ENCODE measurements around the gene AXIN2.
"Not testable (repeated sequence)": the region's sequence is repeated elsewhere in the genome, so short reads cannot be mapped to it uniquely, and the experiment has no call there.

Gene AXIN2

DNA sequence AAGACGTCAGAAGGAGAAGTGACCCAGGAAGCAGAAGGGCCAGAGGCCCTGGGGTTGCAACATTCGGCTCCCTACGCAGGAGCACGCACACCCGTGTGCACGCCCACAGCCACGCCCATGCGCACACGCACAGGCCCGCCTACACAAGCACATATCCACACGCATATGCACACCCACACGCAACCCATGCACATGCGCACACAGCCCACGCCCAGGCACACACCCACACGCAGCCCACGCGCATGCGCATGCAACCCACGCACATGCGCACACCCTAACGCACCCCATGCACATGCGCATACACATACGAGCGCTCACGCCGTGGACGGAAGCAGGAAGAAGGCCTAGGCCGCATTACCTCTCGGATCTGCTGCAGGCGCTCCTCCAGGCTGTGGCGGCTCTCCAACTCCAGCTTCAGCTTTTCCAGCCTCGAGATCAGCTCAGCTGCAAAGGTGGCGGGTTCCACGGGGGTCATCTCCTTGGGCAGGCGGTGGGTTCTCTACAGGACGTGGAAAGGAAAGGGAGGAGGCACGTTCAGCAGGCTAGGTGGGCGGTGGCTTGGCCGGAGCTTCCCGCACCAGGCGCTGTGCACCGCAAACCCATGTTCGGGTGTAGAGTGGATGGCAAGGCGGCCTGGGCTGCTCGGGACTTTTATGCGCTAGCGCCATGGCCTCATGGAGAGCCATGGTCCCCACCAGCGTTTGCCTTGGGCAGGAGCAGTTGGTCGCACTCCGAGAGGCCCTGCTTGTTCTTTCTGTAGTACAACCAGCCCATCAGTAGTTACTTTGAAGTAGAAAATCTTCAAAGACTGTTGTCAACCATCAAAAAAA, 23.4 kb downstream of the AXIN2 start:
- peak; percentile 99 for DNase-seq (ENCODE audit: low read depth)

DNA sequence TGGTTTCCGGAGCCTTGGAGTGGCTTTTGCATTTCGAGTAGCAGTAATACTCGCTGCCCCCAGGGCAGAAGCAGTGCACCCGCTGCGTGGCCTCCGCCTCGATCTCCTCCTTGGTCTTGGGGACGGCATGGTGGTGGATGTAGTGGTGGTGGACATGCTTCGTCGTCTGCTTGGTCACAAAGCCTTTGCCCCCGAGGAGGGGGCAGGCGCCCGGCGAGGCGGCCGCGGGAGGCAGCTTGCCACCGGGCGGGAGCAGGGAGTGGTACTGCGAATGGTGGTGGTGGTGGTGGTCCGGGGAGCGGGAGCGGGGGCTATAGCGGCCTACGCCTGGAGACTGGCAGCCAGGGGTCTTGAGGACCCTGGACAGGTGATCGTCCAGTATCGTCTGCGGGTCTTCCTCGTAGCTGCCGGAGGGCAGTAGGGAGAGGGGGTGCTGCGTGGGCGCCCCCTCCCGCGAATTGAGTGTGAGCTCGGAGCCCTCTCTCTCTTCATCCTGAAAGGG, 24.1 kb downstream of the AXIN2 start:
- no peak for DNase-seq (ENCODE audit: low read depth)

DNA sequence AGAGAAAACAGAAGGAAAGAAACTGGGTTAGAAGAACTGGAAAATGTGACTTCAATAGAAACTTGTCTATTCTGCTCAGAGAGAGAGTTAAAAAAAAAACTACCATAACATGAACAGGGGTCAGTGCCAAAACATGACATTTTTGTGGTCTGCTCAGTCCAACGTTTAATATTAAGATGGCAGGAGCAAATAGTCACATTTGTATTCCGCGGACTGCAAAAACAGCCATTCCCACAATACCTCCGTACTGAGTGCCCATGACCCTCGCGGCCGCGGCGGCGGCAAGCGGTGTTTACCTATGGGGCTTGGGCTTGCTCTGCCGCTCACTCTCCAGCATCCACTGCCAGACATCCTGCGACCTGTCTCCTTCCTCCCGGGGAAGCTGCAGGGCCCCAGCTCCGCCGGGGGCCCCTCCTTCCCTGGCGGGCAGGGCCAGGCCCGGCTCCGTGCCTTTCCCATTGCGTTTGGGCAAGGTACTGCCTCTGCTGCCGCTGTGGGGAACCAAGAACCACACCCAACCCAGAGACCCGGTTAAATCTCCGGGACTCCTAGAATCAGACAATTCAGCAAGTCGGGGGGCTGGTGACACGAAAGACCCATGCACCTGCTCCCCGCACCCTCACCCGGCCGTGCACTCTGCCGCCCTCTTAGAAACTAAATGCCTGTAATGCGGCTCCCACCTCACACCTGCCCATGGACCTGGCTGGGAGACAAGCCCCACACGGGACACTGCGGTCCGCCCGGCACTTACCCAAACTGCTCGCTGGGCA, 24.7 kb downstream of the AXIN2 start:
- DNase-seq (ENCODE audit: low read depth) = no peak

DNA sequence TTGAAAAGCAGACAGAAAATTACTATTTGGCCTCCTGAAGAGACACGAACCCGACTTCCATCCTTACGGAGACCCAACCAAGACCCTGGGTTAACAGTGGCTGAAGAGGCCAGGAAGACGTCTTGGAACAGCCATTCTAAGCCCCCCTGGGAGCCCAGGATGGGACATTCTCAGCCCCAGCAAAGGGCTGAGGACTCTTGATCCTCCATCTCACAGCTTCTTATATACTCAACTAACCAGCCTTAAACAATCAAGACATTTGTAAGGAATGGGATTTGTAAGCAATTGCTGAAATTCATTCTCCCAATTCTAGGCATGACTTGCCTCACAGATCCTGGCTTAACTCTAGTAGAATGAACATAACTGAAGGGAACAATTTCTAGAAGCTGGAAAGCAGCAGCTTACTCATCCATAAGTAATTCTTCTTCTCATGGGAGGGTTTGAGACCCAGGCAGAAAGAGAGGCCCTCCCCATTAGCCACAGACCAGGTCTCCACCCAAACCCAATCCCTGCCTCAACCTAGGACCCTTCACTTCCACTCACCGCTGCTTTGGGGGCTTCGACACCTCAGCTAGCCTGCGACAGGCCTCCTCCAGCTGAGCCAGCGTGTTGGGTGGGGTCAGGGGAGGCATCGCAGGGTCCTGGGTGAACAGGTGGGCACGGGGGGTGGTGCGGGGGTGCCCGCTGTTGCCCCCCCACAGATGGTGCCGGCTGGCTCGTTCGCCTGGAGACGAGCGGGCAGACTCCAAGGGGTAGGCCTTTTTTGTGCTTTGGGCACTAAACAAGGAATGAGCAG, 25.5 kb downstream of the AXIN2 start:
- no peak for DNase-seq (ENCODE audit: low read depth)

DNA sequence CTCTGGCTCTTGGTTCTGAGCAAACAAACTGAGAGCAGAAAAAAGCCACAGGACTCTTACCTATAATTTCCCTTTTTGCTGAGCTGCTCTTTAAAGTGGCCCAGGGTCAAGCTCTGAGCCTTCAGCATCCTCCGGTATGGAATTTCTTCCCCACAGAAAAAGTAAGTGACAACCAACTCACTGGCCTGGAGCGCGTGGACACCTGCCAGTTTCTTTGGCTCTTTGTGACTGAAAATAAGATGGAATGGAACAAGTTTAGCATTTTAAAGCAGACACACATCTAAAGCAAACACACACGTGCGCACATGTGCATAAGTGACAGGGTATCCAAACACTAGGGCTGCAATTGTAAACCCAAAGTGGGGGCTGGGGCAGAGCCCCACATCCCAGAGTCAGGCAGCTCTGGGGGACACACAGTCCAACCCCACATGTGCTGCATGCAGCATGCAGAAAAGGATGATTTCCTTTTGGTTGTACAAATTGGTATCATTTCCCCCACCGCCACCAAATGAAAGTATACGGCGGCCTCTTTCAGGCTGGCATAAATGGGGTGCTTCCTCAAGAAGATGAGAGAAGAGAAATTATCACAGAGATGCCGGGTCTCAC, 27.5 kb downstream of the AXIN2 start:
- no peak for DNase-seq (ENCODE audit: low read depth)

DNA sequence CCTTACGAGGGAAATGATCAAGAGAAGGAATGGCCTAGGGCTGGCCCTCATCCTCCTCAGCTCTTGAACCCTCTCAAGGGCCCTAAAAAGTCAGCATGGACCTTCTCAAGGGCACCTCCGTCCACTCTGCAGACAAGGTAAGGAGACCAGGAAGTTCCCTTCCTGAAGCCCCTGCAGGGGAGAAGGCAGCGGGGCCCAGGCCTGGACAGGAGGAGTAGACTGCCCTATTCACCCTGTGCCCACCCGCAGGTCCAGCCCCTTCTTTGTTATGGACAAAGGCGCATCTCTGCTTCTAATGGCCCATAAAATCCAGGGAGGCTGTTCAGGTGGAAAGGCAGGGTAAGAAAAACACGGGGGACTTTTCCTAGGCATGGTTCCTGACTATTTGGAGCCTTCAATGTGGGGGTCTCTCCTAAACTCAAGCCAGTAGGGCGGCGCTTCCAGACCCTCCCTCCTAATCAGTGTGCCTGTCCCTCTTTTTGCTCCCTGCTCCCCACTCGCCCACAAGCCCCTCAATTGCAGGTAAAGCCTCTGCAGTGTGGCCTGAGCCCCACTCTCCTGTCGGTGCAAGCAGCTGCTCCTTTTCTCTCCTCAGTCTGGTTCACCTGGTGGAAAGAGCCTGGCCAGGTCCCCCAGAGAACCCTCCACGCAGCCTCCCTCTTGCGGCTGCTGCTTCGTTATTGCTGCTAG, 28.2 kb downstream of the AXIN2 start:
- no peak for DNase-seq (ENCODE audit: low read depth)

DNA sequence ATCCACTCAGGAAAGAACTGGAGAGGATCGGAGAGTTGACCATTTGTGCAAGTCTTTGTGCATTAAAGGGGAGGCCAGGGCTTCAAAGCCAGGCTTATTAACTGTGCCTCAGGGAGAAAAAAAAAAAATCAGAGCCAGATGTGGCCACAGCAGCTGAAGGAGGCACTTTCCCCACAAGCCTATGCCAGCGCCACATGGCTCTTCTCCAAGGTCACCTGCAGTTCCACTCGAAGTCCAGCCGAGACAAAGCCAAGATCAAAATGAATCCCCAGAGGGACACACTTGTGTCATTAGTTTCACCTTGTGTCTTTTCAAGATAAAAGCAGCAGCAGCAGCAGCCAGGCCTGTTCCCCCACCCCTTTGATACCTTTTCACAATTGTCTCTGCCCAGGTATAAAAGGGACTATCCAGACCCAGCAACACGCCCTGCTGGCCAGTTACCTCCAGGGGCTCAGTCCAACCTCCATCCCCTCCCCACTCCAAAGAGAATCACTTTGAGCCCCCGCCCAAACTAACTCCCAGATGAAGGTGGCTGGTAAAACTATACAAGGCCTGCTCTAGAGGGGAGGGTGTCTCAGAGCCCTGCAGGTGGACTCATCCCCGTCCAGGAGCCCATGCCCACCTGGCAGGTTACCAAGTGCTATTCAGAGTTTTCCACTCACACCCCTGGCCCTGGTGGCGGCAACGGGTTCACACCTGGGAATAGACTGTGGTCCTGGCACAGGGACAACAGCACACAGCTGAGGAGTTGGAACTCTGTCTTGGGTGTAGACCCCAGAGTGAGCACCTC, 29.2 kb downstream of the AXIN2 start:
- no peak for DNase-seq (ENCODE audit: low read depth)

DNA sequence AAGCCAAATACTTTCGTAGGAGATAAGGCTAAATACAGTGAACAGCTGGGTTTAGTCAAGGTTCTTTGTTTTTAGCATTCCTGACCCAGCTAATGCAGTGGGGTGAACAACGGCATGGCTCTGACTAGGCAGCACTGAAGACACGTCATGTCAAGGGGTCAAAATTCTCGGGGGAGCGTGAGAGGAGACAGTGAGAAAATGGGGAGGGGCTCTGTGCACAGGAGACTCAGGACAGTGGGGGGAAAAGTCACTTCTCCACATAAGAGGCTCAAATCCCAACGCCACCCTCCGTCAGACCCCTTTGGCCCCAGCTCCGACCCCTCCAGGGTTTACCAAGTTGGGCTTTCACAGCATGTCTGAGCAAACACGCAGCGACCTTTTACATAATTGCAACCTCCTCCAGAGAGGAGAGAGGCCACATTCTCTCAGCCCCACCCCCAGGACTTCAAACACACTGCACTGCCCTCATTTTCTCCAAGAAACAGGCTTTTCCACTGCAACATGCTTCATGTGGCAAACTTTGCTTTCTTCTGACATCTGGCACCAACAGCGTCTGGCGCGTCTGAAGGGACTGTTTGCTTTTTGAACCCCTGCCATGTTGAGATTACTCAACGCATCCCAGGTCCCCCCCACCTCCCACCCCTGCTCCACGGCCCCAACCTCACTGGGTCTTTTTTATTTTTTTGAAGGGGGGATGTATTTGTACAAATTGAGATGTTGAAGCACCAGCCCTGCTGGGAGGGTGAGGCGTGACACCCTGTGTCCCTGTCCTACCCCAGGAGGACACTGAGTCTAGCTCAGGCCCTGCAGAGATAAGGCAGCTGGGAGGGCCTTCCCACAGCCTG, 30.0 kb downstream of the AXIN2 start:
- DNase-seq (ENCODE audit: low read depth) = no peak

DNA sequence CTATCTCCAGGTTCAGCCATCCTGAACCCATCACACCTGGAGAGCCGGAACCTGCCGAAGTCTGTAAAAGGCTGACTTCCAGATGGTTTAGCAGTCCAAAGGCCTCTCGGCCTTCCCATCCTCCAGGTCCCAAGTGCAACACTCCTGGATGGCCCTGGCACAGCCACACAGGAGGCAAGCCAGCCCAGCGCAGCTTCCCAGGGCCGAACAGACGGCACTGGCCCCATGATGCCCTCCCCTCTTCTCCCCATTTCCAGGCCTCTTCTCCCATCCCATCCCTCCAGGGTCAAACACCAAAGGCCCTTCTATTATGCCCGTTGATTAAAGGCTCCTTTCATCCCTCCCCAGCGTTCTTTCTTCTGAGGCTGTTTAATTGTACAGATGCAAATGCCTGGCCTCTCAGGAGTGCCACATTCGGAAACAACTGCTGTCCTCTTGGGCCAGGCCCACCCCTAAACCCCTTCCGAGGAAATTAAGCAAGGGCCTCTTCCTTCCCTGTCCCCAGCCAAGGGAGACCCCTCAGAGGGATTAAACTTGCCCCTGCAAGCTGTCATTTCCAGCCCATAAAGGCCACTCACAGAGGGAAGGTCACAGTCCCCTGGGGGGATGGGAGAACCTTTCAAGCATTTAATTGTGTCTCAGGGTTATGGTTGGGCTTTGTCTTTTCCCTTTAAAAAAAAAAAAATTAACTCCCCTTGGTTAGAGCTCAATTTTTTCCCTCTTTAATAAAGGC, 30.8 kb downstream of the AXIN2 start:
- no peak for DNase-seq (ENCODE audit: low read depth)

DNA sequence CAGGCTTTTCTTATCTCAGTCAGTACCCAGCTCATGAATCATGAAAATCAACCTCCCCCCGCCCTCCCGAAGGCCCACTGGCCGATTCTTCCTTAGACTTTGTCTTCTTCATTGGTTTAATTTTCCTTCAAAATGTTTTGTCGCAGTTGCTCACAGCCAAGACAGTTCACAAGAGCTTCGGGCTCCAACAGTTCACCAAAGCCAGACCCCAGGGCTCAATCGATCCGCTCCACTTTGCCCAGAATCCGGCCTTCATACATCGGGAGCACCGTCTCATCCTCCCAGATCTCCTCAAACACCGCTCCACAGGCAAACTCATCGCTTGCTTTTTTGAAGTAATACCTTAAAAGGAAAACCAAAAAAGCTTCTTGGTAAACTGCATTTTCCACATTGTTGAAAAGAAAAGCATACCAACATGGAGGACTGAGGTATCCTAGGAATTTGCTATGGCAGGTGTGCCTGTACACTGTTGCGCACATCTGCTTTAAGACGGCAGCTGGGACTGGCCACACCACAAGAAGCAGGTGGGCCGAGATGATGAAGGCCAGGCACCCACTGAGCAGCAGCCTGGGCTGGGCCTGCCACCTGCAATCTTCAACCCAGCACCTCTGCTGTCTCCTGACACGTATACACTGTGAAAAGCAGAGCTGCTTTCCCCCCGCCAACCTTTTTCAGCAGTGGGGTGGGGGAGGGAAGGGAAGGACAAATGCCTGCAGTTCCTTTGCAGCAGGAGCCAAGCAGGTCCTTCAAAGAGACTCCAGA, 31.5 kb downstream of the AXIN2 start:
- DNase-seq (ENCODE audit: low read depth) = no peak

DNA sequence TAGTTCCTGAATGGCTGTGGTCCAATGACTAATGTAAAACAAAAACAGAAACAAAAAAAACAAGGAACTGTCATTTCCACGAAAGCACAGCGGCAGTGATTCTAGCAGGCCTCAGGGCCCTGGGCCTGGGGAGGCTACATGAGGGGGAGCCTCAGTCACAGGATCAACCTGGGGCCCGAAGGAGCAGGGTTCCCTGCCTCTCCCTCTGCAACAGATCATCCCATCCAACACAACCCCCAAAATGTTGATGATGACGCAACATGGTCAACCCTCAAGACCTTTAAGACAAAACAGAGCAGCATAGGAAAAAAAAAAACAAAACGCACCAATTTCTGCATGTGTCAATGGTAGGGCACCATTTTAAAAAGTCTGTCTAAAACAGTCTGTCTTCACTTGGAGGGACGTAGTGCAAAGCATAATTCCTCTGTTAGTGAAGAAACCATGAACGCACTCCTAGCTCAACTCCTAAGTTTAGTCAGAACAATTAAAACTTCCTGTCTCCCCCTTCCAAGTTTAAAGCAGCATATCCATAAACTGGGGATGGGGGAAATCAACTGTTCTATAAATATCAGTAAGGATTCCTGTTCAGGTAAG, 32.3 kb downstream of the AXIN2 start:
- DNase-seq (ENCODE audit: low read depth) = no peak

DNA sequence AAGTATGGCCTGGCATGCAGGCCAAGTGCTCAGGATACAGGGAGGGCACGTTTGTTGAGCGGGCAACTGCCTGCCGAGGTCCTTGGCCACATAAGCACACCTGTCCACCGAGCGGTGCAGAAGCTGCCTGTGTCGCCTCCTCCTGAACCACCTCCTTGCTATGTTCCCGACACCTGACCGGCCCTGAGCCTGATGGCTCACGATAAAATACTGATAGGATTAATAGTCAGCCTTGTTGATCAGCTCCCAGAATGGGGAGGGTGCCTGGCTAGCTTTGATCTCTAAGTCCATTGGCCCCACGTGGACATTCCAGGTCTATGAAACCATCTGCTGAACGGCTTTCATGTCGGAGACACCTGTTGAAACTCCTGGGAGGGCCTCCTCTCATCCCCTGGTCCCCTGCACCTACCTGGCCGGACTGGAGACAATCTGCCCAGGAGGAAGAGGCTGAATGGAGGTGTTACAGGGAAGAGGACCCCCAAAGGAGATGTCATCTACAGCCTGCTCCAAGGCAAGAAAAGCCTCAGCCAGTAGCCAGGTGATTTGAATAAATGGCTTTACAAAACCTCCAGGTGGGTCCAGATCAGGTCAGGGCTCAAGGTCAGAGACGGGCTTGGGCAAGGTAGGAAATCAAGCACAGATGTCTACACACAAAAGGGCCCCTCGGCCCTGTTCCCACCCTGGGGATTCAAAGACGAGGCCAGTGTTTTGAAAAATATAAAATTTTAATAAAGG, 33.4 kb downstream of the AXIN2 start:
- DNase-seq (ENCODE audit: low read depth) = no peak

DNA sequence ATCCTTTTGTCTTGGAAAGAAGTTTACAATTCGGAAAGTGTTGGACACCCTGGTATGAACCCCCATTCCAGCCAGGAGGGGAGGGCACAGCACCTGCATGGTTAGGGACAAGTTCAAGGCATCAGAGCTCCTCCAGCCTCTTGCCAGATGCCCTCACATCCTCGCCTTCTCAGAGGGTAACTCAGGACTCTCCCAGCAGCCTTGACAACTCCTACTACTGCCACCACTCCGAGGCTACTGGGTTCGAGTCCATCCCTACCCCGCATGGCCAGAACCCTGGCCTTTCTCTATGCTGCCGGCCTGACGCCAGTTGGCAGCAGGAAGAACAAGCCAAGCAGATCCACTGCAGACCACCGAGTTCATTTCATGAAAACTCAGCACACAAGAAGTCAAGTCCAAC, 34.1 kb downstream of the AXIN2 start:
- no peak for DNase-seq (ENCODE audit: low read depth)

DNA sequence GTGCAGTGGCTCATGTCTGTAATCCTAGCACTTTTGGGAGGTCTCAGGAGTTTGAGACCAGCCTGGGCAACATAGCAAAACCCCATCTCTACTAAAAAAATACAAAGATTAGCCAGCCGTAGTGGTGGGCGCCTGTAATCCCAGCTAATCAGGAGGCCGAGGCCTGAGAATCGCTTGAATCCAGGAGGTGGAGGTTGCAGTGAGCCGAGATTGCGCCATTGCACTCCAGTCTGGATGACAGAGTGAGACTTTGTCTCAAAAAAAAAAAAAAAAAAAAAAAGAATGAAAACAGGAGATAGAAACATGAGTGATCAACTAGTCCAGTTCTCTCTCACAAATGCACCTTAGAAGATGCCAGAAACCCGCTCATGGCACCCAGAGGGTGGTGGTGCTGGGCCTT, 34.6 kb downstream of the AXIN2 start:
- DNase-seq (ENCODE audit: low read depth) = not testable (repeated sequence)

DNA sequence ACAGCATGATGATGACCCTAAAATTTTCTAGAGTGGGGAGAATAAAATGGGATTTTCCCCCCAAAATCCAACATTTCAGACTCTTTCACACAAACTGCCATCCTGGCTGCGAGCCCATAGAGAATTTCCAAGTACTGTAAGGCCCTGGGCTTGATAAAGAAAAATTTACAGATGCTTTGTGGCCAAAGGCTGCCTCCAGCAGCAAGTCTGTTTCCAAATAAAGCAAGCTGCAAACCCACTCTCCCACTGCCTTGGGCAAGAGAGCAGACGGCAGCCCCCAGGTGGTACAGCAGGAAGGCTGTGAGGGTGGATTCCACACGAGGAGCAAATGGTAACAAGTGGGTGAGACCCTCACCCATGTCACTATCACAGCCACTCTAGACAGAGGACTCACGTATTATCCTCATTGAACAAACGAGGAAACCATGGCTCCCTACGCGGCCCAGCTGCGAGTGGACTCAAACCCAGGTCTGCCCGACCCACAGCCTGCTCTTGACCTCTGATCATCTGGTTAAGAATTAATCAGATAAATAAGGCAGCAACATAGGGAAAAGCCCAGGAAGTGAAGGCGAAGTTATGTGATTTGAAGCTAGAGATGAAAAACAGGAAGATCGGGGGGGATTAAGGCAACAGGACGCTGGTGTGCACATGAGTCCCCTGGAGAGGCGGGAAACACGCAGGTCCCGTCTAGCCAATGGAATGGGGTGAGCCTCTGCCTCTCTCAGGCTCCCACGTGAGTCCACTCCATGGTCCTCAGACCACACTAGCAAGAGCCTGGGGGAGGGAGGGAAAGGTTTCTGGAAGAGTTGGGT, 37.4 kb downstream of the AXIN2 start:
- no peak for DNase-seq (ENCODE audit: low read depth)

DNA sequence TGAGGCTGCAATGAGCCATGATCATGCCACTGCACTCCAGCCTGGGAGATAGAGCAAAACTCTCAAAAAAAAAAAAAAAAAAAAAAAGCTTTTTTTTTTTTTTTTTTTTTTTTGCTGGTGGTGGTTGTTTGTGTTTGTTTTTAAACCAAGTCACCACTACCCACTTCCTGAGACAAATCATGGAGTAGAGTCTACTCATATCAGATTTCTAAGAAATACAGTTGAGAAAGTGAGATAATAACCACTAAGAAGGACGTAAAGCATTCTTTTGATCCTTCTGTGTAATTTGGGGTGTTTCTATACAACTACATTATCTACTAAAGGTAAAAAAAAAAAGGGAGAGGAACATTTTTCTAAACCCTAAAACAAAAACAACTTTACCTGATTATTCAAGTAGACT, 38.0 kb downstream of the AXIN2 start:
- no peak for DNase-seq (ENCODE audit: low read depth)
